GM12878 (cell line): ENCODE results near the gene PPP2R3B.

Source experiments
- EED ChIP-seq: sonication (generic); IDR thresholded peaks from 2 replicates; pipeline ENCODE4 v1.6.1; 2016; ENCODE audit warnings: antibody characterized with exemption, low read depth
- FOXK2 ChIP-seq: fragments of 450-650 bp; IDR thresholded peaks from 2 replicates; pipeline ENCODE4 v1.6.1; 2017; ENCODE audit warnings: mild to moderate bottlenecking, moderate library complexity
- JUND ChIP-seq: IDR thresholded peaks from 2 replicates; pipeline ENCODE4 v1.6.1; 2012; ENCODE audit warnings: low read depth, mild to moderate bottlenecking, low read length, improper control_type of control experiment, moderate library complexity
- MTA2 ChIP-seq: fragments of 450-650 bp; IDR thresholded peaks from 2 replicates; pipeline ENCODE4 v1.6.1; 2016; ENCODE audit warnings: low read depth, mild to moderate bottlenecking, moderate library complexity
- TF ChIP-seq, protein P1 (sequence below): fragments of 450-650 bp; formaldehyde crosslinking; IDR thresholded peaks from 2 replicates; pipeline ENCODE4 v1.4.0; 2022; ENCODE audit warnings: mild to moderate bottlenecking, moderate library complexity
- TF ChIP-seq, protein P2 (sequence below), 3 experiments: IDR thresholded peaks in 2 of 3; conservative IDR thresholded peaks in 1 of 3; 2 replicates each; pipeline ENCODE4 v1.5.1; 2011; ENCODE audit warnings: low read depth in 3 of 3, low read length in 3 of 3, mild to moderate bottlenecking in 3 of 3, control low read depth in 2 of 3, moderate library complexity in 2 of 3, inconsistent platforms in 1 of 3, mixed read lengths in 1 of 3; ENCODE audit not compliant: control insufficient read depth in 2 of 3, insufficient read depth in 1 of 3; ENCODE audit errors: extremely low read depth in 1 of 3
- TF ChIP-seq, protein P3 (sequence below): fragments of 450-650 bp; IDR thresholded peaks from 2 replicates; pipeline ENCODE4 v1.6.1; 2016; ENCODE audit warnings: mild to moderate bottlenecking

DNA sequence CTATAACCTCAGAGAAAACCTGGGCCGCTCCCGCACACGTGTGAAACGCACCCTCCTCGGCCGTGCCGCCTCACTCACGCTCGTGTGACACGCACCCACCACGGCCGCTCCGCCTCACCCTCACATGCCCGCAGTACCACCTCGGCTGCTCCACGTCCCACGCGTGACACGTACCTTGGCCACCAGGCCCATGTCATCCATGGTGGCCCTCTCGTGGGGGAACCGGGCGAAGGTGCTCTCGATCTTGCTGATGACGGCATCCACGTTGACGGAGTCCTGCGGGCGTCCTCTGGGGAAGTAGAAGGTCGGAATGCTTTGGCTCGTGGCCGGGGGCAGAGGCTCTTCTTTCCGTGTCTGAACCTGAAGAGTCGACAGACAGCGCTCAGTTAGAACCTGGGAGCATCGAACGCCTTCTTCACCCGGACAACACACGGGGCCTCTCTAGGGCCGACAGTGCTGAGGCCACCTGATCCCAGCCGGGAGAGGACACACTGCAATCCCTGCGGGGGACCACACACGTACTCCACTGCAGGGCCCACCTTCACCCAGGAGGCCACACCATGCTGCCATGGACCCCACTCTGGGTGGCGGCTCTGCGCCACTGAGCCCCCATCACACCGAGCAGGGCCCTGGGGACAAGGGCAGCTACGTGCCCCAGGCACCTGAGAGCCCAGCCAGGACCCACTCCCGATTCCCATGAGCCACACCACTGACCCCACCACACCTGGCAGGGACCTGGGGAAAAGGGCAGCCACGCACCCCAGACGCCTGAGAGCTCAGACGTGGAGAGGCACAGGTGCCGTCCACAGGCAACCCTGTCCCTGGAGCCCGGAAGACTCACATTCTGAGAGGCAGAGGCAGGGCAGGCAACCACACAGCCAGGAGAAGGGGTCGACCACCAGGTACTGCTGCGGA, 25.2 kb downstream of the PPP2R3B start:
- TF ChIP-seq, protein P1, sequence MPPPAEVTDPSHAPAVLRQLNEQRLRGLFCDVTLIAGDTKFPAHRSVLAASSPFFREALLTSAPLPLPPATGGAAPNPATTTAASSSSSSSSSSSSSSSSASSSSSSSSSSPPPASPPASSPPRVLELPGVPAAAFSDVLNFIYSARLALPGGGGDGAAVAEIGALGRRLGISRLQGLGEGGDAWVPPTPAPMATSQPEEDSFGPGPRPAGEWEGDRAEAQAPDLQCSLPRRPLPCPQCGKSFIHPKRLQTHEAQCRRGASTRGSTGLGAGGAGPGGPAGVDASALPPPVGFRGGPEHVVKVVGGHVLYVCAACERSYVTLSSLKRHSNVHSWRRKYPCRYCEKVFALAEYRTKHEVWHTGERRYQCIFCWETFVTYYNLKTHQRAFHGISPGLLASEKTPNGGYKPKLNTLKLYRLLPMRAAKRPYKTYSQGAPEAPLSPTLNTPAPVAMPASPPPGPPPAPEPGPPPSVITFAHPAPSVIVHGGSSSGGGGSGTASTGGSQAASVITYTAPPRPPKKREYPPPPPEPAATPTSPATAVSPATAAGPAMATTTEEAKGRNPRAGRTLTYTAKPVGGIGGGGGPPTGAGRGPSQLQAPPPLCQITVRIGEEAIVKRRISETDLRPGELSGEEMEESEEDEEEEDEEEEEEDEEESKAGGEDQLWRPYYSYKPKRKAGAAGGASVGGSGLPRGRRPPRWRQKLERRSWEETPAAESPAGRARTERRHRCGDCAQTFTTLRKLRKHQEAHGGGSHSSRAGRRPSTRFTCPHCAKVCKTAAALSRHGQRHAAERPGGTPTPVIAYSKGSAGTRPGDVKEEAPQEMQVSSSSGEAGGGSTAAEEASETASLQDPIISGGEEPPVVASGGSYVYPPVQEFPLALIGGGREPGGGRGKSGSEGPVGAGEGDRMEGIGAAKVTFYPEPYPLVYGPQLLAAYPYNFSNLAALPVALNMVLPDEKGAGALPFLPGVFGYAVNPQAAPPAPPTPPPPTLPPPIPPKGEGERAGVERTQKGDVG (CRISPR knock-in tag): no peak
- TF ChIP-seq, protein P2, sequence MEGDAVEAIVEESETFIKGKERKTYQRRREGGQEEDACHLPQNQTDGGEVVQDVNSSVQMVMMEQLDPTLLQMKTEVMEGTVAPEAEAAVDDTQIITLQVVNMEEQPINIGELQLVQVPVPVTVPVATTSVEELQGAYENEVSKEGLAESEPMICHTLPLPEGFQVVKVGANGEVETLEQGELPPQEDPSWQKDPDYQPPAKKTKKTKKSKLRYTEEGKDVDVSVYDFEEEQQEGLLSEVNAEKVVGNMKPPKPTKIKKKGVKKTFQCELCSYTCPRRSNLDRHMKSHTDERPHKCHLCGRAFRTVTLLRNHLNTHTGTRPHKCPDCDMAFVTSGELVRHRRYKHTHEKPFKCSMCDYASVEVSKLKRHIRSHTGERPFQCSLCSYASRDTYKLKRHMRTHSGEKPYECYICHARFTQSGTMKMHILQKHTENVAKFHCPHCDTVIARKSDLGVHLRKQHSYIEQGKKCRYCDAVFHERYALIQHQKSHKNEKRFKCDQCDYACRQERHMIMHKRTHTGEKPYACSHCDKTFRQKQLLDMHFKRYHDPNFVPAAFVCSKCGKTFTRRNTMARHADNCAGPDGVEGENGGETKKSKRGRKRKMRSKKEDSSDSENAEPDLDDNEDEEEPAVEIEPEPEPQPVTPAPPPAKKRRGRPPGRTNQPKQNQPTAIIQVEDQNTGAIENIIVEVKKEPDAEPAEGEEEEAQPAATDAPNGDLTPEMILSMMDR (IDR thresholded peaks at IDR 0.05 in 2 of 3, conservative IDR thresholded peaks at IDR 0.05 in 1 of 3; ENCODE audit: control insufficient read depth in 2 of 3, extremely low read depth in 1 of 3, insufficient read depth in 1 of 3, low read depth in 3 of 3, low read length in 3 of 3): no peak
- no peak for TF ChIP-seq EED
- TF ChIP-seq JUND: no peak
- TF ChIP-seq, protein P3, sequence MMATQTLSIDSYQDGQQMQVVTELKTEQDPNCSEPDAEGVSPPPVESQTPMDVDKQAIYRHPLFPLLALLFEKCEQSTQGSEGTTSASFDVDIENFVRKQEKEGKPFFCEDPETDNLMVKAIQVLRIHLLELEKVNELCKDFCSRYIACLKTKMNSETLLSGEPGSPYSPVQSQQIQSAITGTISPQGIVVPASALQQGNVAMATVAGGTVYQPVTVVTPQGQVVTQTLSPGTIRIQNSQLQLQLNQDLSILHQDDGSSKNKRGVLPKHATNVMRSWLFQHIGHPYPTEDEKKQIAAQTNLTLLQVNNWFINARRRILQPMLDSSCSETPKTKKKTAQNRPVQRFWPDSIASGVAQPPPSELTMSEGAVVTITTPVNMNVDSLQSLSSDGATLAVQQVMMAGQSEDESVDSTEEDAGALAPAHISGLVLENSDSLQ: no peak
- no peak for TF ChIP-seq FOXK2
- no peak for TF ChIP-seq MTA2
